Panc1 (cell line): ENCODE measurements around the gene SCARB2. TPM values are rescaled to one million over a fixed set of nuclear protein-coding genes. Genes with fewer than 3 reads are reported as not detected.

Source experiments
- ATAC-seq: fragments of 200-7000 bp; cut with Tn5 transposase; 2 replicates; pipeline ENCODE4 v1.9.1; 2020; ENCODE audit warnings: mild to moderate bottlenecking, moderate library complexity
- BruUV-seq: library from RNA; stranded (reverse); fragments of 400-500 nt; replicated peaks from 2 replicates; lab custom pipeline; 2021; lab: Mats Ljungman, UMichigan
- CTCF ChIA-PET: fragments of 300-600 bp; sonication (Branson Sonifier 250); formaldehyde crosslinking; loops from one replicate; lab custom pipeline; 2022; ENCODE audit warnings: antibody characterized with exemption; lab: Charles Lee
- POLR2A ChIA-PET: fragments of 300-600 bp; sonication (Branson Sonifier 250); formaldehyde crosslinking; loops from one replicate; lab custom pipeline; 2022; ENCODE audit warnings: antibody characterized with exemption; lab: Charles Lee
- DNase-seq: peaks from one replicate; pipeline ENCODE4 v3.0.0-alpha.2; 2010; ENCODE audit warnings: low read depth, low spot score
- H3K27ac ChIP-seq: 2 replicates; pipeline ENCODE4 v1.5.1; 2011; ENCODE audit warnings: mild to moderate bottlenecking, low read length, inconsistent platforms
- H3K27me3 ChIP-seq: fragments of 200-500 bp; sonication (Bioruptor generic); 2 replicates; pipeline ENCODE4 v1.6.0; 2014; ENCODE audit warnings: low read length, inconsistent platforms; ENCODE audit not compliant: control insufficient read depth, insufficient read depth
- H3K36me3 ChIP-seq: fragments of 200-500 bp; sonication (Bioruptor generic); 2 replicates; pipeline ENCODE4 v1.5.1; 2014; ENCODE audit warnings: inconsistent platforms, mild to moderate bottlenecking, low read length, moderate library complexity; ENCODE audit not compliant: control insufficient read depth, insufficient read depth
- H3K4me1 ChIP-seq: 2 replicates; pipeline ENCODE4 v1.5.1; 2011; ENCODE audit warnings: inconsistent platforms, mild to moderate bottlenecking, low read length, moderate library complexity; ENCODE audit not compliant: control insufficient read depth, insufficient read depth
- H3K4me3 ChIP-seq, 2 experiments: 2 replicates each; pipeline ENCODE4 v1.5.1; 2011 to 2012; ENCODE audit warnings: low read depth in 2 of 2, low read length in 2 of 2, mild to moderate bottlenecking in 2 of 2, inconsistent platforms in 1 of 2, moderate library complexity in 1 of 2
- H3K9me3 ChIP-seq: fragments of 200-500 bp; sonication (Bioruptor generic); 2 replicates; pipeline ENCODE4 v1.5.1; 2014; ENCODE audit warnings: low read depth, mild to moderate bottlenecking, inconsistent platforms, low read length, moderate library complexity; ENCODE audit not compliant: control insufficient read depth, insufficient read depth
- CTCF ChIP-seq: fragments of 450-650 bp; IDR thresholded peaks from 2 replicates; pipeline ENCODE4 v1.5.1; 2017; ENCODE audit warnings: mild to moderate bottlenecking
- POLR2AphosphoS5 ChIP-seq: IDR thresholded peaks from 2 replicates; pipeline ENCODE4 v1.6.1; 2012; ENCODE audit warnings: mild to moderate bottlenecking, low read depth, low read length, moderate library complexity
- REST ChIP-seq, 2 experiments: IDR thresholded peaks; 2 replicates each; pipeline ENCODE4 v1.6.1; 2011 to 2012; ENCODE audit warnings: low read depth in 2 of 2, control low read depth in 1 of 2, low read length in 1 of 2, mild to moderate bottlenecking in 1 of 2, moderate library complexity in 1 of 2; ENCODE audit not compliant: insufficient read depth in 1 of 2
- SIN3A ChIP-seq: IDR thresholded peaks from 2 replicates; pipeline ENCODE4 v1.6.1; 2012; ENCODE audit warnings: low read depth, mild to moderate bottlenecking, low read length, moderate library complexity, borderline replicate concordance; ENCODE audit not compliant: insufficient read depth
- TCF7L2 ChIP-seq: IDR thresholded peaks from 2 replicates; pipeline ENCODE4 v1.6.1; 2011; ENCODE audit warnings: mild to moderate bottlenecking, low read depth, low read length, inconsistent platforms
- in situ Hi-C: cut with HindIII; loops from 2 replicates; pipeline ENCODE4 v1.10.0; 2016; ENCODE audit warnings: low sequenced_read_pairs, low pct_unique_long_range_greater_than_20kb
- intact Hi-C: fragments of 100-400 bp; cut with micrococcal nuclease; formaldehyde crosslinking; loops from one replicate; pipeline ENCODE4 v1.10.0; 2022; ENCODE audit not compliant: unreplicated experiment
- total RNA-seq: library from RNA; stranded (reverse); gene quantifications from one replicate; pipeline ENCODE4 v1.2.1, GENCODE V29; 2021; ENCODE audit not compliant: unreplicated experiment

Gene SCARB2
- total RNA-seq, 1 experiment from 2014 or later: 59.4 TPM

- CTCF ChIA-PET: no interaction called here
- ATAC-seq: no peak
- intact Hi-C loops (no loop called here), in situ Hi-C loops (no loop called here)
- H3K27me3 ChIP-seq: no peaks in the 10 kb centered on the region
- BruUV-seq: no TSS peak
- H3K27ac ChIP-seq: no peak overlapping the region
- H3K9me3 ChIP-seq: no peaks in the 10 kb centered on the region
- DNase-seq: no peak
- POLR2A ChIA-PET: no interaction called here
- peaks cover 22% of the 10 kb centered on the region for H3K4me1 ChIP-seq
- H3K36me3 ChIP-seq: no peaks in the 10 kb centered on the region
- TF ChIP-seq TCF7L2: no peak
- no peak for TF ChIP-seq POLR2AphosphoS5
- no peak for TF ChIP-seq REST (IDR thresholded peaks at IDR 0.05; ENCODE audit: insufficient read depth in 1 of 2, low read depth in 2 of 2, low read length in 1 of 2)
- TF ChIP-seq CTCF: no peak
- TF ChIP-seq SIN3A: no peak
- no peak overlapping the region for H3K4me3 ChIP-seq
Observed at GRCh38 chr4:76206222-76206942, 7.2 kb downstream of the SCARB2 start.

- Histone ChIP-seq H3K27ac (no peak overlapping the region), H3K27me3 (no peaks in the 10 kb centered on the region), H3K4me1 (peaks cover 12% of the 10 kb centered on the region), H3K9me3 (no peaks in the 10 kb centered on the region), H3K36me3 (no peaks in the 10 kb centered on the region), H3K4me3 (no peak overlapping the region)
- no peak for TF ChIP-seq TCF7L2
- TF ChIP-seq CTCF: no peak
- TF ChIP-seq REST (IDR thresholded peaks at IDR 0.05; ENCODE audit: insufficient read depth in 1 of 2, low read depth in 2 of 2, low read length in 1 of 2): no peak
- BruUV-seq: no TSS peak
- no peak for ATAC-seq
- ChIA-PET CTCF (no interaction called here), POLR2A (no interaction called here)
- in situ Hi-C loops (no loop called here), intact Hi-C loops (no loop called here)
- DNase-seq: no peak
Observed at GRCh38 chr4:76205476-76205875, 8.1 kb downstream of the SCARB2 start.
